Stomach (tissue), 4 donors: ENCODE results near the gene MED13L.

Experiments
- CTCF ChIP-seq, 7 experiments: fragments of 450-650 bp in 4 of 7; fragments of 200-600 bp in 3 of 7; sonication (generic) in 3 of 7; IDR thresholded peaks; one replicate each; pipeline ENCODE4 v1.5.1; 2016 to 2019; ENCODE audit warnings: antibody characterized with exemption in 7 of 7, control low read depth in 2 of 7, mild to moderate bottlenecking in 1 of 7
- POLR2A ChIP-seq, 4 donors: fragments of 450-650 bp; IDR thresholded peaks; one replicate each; pipeline ENCODE4 v1.6.1; 2016; ENCODE audit warnings: antibody characterized with exemption in 4 of 4, control low read depth in 2 of 4, mild to moderate bottlenecking in 1 of 4, moderate library complexity in 1 of 4

- no peak for TF ChIP-seq CTCF (IDR thresholded peaks at IDR 0.05)
- no peak for TF ChIP-seq POLR2A (IDR thresholded peaks at IDR 0.05)
These were observed 102.6 kb downstream of the MED13L start for GRCh38 chr12:116174904-116175303.
